HG02885 (cell line): ENCODE data around the gene SP6.

Experiments used
- ATAC-seq: cut with Tn5 transposase; IDR thresholded peaks from one replicate; pipeline ENCODE4 v1.9.1; 2021; ENCODE audit warnings: mild to moderate bottlenecking; ENCODE audit not compliant: unreplicated experiment, poor library complexity

The SP6 gene

DNA sequence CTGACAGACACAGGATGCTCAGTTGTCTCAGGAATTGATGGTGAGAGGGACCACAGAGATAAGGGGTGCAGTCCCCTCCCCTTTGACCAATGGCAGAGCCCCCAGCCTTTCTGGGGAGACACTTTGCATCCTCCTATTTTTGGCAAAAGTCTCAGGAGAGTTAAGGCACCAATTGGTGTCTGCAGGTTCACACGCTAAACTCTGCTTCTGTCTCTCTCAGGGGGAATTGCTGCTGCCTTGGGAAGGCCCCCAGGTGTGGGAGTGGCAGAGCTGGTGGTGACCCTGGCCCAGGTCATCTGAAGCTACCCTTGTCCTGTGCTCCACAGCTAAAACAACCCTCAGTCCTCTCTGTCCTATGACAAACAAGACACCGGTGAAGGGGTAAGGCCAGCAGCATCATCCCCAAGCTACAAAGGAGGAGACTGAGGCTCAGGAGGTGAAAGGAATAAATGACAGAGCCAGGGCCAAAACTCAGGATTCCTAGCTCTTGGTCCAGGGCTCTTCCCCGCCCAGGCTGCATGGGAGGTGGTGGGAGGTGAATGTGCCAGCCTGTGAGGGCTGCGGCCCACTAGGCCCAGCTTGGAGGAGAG lies 49.7 kb downstream of the SP6 start:
- no peak for ATAC-seq

DNA sequence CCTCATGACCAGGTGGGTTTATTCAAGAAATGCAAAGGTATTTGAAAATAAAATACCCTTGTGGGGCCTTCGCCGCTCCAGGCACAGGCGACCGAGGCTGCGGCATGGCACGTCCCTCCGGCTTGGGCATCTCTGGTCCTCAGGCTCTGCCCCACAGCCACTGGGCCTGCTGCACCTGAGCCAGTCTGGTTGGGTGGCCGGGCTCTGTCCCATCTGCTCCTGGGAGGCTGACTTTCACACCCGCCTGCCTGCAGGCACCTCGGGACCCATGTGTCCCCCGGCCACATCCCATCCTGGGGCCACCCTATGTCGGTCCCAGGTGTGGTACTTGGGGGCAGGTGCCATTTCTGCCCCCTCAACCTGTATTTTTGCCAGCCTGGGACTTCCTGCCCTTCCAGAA lies 50.3 kb downstream of the SP6 start:
- no peak for ATAC-seq

DNA sequence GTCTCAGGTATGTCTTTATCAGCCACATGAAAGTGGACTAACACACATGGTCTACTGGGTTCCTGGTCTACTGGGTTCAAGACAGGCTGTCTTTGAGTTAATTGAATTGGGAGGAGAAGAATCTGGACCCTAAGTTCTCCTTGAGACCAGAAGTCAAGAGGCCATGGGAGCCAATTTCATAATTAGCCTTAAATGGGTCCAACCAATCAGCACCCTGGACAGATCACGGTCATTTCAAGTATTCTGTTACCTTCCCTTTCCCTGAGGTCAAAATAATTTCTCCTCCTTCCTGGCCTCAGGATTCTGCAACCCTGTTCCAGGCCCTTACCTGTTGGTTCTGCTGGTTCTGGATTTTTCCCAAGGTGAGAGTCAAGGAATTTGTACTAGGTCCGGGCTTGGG lies 53.2 kb downstream of the SP6 start:
- ATAC-seq: no peak
